NCI-H146 treated with DMSO at 0.1 percent for 48 hours (cell line): ENCODE measurements around the gene TLCD5.

Experiments
- DNase-seq: peaks from one replicate; lab custom pipeline; 2025; ENCODE audit not compliant: unreplicated experiment; lab: John Stamatoyannopoulos, UW

The TLCD5 gene

DNA sequence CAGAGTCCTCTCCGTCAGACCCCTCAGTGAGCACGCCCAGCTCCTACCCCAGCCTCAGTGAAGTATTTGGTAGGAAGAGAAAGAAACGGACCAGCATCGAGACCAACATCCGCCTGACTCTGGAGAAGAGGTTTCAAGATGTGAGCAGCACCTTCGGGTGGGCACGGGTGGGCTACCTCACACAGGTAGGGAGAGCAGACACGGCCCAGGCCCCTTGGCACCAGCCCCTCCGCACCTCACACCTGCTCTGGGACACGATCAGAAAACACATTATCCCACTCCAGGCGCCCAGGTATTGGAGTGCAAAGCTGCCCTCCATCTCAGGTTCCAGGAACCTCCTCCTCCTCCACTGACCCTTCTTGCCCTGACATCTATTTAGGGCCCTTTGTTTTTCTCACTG lies 17.6 kb upstream of the TLCD5 start:
- no peak for DNase-seq

DNA sequence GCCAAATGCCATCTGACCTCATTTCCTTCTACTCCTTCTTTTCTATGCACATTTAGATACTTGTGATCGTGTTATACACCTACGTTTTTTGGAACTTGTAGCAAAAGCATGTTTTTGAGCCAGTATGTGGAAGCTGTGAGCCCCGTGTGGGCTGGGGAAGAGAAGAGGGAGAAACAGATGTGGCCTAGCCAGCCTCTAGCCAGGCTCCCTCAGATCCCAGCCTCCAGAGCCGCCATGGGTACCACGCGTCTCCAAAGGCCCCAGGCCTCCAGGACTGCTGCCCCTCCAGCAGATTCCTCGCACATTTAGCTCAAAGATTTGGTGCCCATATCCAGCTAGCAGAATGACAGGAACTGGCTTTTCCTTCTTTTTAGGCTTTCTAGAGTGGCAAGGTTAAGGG lies 17.0 kb upstream of the TLCD5 start:
- no peak for DNase-seq

DNA sequence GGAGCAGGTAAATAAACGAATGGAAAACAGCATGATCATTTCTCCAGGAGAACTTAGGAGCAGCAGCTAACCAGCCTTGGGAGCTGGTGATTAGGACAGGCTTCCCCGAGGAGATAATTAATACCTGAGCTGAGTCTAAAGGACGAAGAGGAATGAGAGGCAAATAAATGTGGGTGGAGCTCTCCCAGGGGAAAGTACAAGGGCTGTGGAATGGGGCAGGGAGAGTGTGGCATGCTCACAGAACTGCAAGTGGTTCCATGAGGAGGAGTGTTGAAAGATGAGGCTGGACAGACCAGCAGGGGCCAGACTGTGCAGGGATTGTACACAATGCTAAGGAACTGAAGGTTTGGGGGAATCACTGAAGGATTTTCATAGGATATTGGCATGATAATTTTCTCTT lies 14.2 kb upstream of the TLCD5 start:
- DNase-seq: no peak

- no peak for DNase-seq
Measured at GRCh38 chr11:120314861-120315260, 10.2 kb upstream of the TLCD5 start.

- DNase-seq: no peak
Measured at GRCh38 chr11:120316880-120317688, 8.0 kb upstream of the TLCD5 start.

DNA sequence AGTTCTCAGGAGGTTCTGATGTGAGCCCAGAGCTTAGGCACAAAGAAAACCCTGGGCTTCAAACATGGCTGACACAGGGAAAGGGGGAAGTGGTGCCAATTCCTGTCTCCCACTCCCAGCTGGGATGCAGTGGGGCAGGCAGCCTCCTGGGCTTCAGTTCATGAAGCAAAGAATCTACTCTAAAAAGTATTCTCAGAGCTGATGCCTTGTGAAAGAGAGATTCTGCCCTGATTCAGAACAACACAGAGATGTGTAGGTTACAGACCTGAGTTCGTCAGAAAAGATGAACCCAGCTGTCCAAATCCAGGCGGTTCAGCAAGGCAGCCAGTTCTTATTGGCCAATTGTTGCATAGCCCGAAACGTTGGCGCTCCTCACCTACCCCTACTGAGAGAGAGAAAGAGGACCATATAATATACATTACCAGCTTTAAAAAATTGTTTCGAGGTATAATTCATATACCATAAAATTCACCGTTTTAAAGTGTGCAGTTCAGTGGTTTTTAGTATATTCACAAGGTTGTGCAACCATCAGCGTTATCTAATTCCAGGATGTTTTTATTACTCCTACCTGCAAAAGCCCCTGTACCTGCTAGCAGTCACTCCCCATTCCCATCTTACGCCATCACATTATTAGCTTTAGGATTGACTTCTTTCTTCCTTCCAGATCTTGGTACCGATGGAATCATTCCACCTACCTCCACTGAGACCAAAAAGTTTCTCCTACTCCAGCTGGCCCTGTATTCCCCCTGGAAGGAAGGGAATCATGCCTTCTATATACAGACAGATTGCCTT lies 7.2 kb upstream of the TLCD5 start:
- DNase-seq: no peak

- no peak for DNase-seq
Measured at GRCh38 chr11:120318906-120319305, 6.2 kb upstream of the TLCD5 start.

- DNase-seq: no peak
Measured at GRCh38 chr11:120326228-120326627, 1.1 kb downstream of the TLCD5 start.

DNA sequence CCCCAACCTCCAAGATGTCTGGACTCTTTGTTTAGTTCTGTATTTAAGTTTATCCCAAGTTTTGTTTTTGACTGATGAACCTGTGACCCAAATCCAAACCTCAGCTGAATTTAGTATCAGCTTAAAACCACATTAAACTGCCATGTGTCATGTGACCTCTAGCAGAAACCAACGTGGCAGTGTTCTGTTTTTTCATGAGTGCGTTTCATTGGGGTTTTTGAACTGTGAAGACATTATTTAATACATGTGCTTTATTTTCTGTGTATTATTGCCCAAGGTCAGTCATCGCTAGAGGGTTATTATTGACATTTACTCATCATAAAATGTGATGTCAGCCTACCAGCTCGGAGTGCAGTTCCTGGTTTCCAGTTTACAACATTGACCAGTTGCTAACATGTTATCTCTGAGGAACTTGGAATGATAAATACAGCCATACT lies 1.8 kb downstream of the TLCD5 start:
- no peak for DNase-seq

DNA sequence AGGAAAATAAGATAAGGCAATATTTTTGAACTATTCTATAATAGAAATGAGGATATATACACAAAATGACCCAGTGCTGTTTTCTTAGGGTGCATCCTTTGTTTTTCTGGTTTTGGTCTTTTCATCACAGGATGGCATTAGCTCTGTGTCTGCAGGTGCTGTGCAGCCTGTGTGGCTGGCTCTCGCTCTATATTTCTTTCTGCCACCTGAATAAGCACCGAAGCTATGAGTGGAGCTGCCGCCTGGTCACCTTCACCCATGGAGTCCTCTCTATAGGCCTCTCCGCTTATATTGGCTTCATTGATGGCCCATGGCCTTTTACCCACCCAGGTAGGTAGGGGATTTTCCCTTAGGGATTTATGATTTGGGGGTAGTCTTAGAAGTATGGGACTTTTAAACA lies 2.2 kb downstream of the TLCD5 start:
- DNase-seq: no peak

DNA sequence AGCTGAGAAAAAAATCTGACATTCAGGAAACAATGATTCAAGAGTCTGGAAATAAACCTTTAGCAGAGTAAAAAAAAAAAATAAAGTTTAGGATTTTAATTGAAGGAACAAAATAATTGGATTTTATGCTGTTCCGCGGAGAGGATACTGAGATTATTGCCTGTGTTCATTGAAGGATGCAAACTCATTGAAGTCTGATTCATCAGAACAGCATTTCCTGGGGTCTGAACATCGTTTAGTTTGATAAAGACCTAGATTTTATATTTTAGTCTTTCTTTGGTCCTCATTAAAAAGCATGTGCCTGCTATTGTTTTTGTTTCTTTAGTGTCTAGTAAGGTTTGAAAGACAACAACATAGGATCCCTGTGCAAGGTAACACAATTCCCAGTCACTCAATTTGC lies 4.5 kb downstream of the TLCD5 start:
- DNase-seq: no peak

DNA sequence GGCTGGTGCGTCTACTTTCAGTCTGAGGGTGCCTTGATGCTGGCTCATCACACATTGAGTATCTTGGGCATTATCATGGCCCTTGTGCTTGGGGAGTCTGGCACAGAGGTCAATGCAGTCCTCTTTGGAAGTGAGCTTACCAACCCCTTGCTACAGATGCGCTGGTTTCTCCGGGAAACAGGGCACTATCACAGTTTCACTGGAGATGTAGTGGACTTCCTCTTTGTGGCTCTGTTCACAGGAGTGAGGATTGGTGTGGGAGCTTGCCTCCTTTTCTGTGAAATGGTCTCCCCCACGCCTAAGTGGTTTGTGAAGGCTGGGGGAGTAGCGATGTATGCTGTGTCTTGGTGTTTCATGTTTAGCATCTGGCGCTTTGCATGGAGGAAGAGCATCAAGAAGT lies 4.9 kb downstream of the TLCD5 start:
- no peak for DNase-seq

DNA sequence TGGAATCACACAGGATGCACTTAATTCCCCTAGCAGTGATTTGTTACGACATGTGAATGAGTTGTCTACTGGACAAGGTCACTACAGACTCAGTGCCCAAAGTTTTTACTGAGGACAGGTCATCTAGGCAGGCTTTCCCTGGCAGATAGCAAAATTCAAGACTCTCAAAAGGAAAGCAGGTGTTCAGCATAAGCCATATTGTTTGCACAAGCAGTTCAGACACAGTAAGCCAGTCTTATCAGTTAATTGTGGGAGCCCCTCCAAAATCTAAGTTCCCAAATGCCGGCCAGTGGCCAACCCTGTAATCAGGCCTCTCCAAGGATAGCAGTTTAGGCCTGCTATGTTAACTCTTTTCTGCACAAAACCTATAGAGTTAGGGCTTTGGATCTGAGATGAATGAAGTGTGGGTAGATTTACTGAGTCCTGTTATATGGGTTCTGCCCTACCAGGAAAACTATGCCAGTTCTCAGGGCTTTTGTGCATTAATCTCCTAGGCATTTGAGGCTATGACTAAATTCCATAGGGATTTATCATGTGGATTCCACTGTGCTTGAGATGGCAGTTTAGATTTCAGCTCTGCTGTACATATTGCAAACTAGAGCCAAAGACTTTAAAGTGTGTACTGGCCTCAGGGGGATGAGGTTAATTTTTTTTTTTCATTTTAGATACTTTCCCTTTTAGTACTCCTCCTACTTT lies 6.3 kb downstream of the TLCD5 start:
- no peak for DNase-seq

DNA sequence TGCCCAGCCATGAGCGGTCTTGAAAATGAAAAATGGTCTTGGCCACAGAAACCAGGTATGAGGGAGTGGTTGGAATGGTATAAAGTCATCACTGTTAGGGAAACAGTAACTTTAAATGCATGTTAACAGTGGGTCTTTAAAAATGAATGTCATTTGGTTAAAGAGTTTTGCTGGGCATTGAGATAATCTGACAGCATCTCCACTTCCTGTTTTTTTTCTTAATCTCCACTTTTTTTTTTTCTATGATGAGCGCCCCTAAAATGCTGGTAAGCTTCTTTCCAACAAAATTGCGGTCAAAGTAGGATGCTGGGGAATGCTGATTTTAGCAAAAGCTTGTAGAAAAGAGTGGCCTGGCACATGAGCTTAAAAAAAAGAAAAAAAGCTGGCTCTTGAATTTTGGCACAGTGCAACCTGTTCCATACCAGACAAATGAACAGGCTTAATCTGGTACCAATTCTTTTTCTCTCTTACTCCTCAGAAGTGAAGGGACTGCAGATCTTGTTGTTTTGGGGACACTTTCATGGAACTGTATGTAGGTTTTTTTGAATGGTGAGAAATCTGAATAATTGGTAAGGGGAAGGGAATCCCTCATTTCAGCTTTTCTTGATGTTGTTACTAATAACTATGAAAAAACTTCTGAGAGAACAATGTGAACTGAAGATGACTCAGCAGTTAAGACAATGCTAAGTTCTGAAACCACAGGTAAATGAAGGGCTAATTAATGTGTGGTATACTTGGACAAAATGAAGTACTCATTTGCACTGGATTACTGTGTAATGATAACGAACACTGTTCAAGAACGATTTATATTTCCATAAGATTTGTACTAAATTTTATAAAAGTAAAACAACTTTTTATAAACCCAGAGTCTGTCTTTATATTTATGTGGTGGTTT lies 8.0 kb downstream of the TLCD5 start:
- DNase-seq: no peak

DNA sequence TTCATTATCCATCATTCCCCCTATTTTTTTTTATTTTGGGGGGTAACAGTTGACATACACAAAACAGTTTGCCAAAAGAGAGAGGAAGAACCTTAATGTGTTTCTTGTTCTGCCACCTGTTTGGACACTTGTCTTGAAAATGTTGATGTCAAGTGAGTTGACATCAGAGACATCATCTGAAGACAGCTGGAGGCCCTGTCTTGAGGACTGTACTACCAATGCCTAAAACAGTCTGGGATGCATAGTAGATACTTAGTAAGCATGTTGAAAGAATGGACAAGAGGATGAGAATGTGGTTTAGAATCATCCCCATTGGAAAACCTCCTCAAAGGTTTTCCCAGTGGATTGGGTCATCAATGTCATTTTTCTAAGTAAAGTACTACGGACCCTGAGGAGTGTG lies 8.7 kb downstream of the TLCD5 start:
- no peak for DNase-seq

GRCh38 chr11:120334332-120334731 lies 9.2 kb downstream of the TLCD5 start:
- no peak for DNase-seq

GRCh38 chr11:120334894-120335462 lies 9.9 kb downstream of the TLCD5 start:
- peak; percentile 77 for DNase-seq

GRCh38 chr11:120335556-120335907 lies 10.4 kb downstream of the TLCD5 start:
- peak; percentile 71 for DNase-seq

DNA sequence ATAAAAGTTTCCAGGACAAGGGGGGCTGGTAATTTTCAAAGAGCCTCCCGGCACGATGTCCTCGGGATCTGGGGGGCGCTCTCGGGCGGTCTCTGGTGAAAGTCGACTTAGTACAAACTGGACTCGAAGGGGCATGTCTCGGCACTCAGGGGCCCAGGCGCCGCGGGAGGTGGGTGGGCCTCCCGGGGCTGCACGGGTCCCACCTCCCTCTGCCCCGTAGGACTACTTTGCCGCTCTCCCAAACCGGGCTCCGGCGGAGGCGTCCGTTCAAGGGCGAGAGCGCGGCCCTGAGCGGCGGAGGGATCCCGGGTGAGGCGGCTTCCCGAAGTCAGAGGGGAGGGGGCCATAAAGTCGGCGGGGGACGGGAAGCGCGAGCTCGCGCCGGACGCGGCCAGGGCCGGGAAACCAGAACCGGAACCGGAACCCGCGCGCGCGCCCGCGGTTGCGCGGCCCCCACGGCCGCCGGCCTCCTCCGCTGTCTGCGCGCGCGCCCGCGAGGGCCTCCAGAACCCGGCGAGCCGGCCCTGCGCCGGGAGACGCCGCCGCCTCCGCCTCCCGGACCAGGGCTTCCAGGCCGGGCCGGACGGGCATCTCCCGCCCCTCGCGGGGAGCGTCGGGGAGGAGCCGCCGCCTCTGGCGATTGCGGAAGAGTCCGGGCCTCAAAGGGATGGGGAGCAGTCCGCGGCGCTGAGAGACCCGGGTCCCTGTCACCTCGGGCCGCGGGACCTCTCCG lies 11.0 kb downstream of the TLCD5 start, which contains the start of gene ARHGEF12:
ARHGEF12 (plus strand) TSS at position 506 of the 733 bp plus-strand sequence. CDS start 831 bp downstream, outside the sequence.
- peak; percentile 83 for DNase-seq
